HepG2 (cell line): ENCODE data around the gene MLLT10. TPM values are rescaled to one million over a fixed set of nuclear protein-coding genes. Genes with fewer than 3 reads are reported as not detected.

Source experiments
- ARNT2 ChIP-seq: sonication (generic); formaldehyde crosslinking; IDR thresholded peaks from 2 replicates; pipeline ENCODE4 v1.8.0; 2022; ENCODE audit warnings: mild to moderate bottlenecking, low read depth, missing genetic modification reagents, moderate library complexity
- DZIP1 ChIP-seq: sonication (generic); formaldehyde crosslinking; IDR thresholded peaks from 2 replicates; pipeline ENCODE4 v1.5.0; 2020; ENCODE audit warnings: mild to moderate bottlenecking, missing genetic modification reagents
- ETV6 ChIP-seq: sonication (generic); formaldehyde crosslinking; conservative IDR thresholded peaks from 2 replicates; pipeline ENCODE4 v1.4.0; 2020; ENCODE audit warnings: missing genetic modification reagents
- IKZF5 ChIP-seq: IDR thresholded peaks from 2 replicates; pipeline ENCODE4 v1.6.1; 2018; ENCODE audit warnings: missing genetic modification reagents, mild to moderate bottlenecking, missing compliant biosample characterization
- IRF2 ChIP-seq: IDR thresholded peaks from 2 replicates; pipeline ENCODE4 v1.6.1; 2018; ENCODE audit warnings: missing genetic modification reagents, missing compliant biosample characterization
- JUNB ChIP-seq: sonication (generic); formaldehyde crosslinking; IDR thresholded peaks from 2 replicates; pipeline ENCODE4 v1.8.0; 2022; ENCODE audit warnings: missing genetic modification reagents, mild to moderate bottlenecking, borderline replicate concordance
- KLF12 ChIP-seq: sonication (generic); formaldehyde crosslinking; IDR thresholded peaks from 2 replicates; pipeline ENCODE4 v1.4.0; 2020; ENCODE audit warnings: missing genetic modification reagents, borderline replicate concordance
- MEIS2 ChIP-seq: sonication (generic); formaldehyde crosslinking; IDR thresholded peaks from 2 replicates; pipeline ENCODE4 v1.9.0; 2021; ENCODE audit warnings: mild to moderate bottlenecking, missing genetic modification reagents
- MYPOP ChIP-seq: sonication (generic); formaldehyde crosslinking; IDR thresholded peaks from 2 replicates; pipeline ENCODE4 v1.8.1; 2023; ENCODE audit warnings: mild to moderate bottlenecking, moderate library complexity, missing genetic modification reagents
- NPAS2 ChIP-seq: sonication (generic); formaldehyde crosslinking; IDR thresholded peaks from 2 replicates; pipeline ENCODE4 v1.8.0; 2022; ENCODE audit warnings: mild to moderate bottlenecking, missing genetic modification reagents, borderline replicate concordance
- PRMT3 ChIP-seq: sonication (generic); formaldehyde crosslinking; IDR thresholded peaks from 2 replicates; pipeline ENCODE4 v1.8.1; 2022; ENCODE audit warnings: low read depth, mild to moderate bottlenecking, moderate library complexity, missing genetic modification reagents, borderline replicate concordance
- REXO4 ChIP-seq: sonication (generic); formaldehyde crosslinking; IDR thresholded peaks from 2 replicates; pipeline ENCODE4 v1.8.0; 2022; ENCODE audit warnings: missing genetic modification reagents, mild to moderate bottlenecking, borderline replicate concordance
- SKI ChIP-seq: fragments of 450-650 bp; IDR thresholded peaks from one replicate; pipeline ENCODE4 v1.6.1; 2018; ENCODE audit warnings: mild to moderate bottlenecking; ENCODE audit not compliant: partially characterized antibody
- SMARCE1 ChIP-seq: fragments of 450-650 bp; IDR thresholded peaks from 2 replicates; pipeline ENCODE4 v1.6.1; 2017; ENCODE audit warnings: borderline replicate concordance
- YEATS2 ChIP-seq: sonication (generic); formaldehyde crosslinking; IDR thresholded peaks from 2 replicates; pipeline ENCODE4 v1.4.0; 2020; ENCODE audit warnings: missing genetic modification reagents, borderline replicate concordance
- ZFP1 ChIP-seq: IDR thresholded peaks from 2 replicates; pipeline ENCODE4 v1.6.1; 2016
- ZFX ChIP-seq: sonication (generic); formaldehyde crosslinking; IDR thresholded peaks from 2 replicates; pipeline ENCODE4 v1.4.0; 2020; ENCODE audit warnings: mild to moderate bottlenecking, low read depth, missing genetic modification reagents, moderate library complexity
- ZFY ChIP-seq: sonication (generic); formaldehyde crosslinking; IDR thresholded peaks from 2 replicates; pipeline ENCODE4 v1.4.0; 2020; ENCODE audit warnings: missing genetic modification reagents
- ZNF121 ChIP-seq: sonication (generic); formaldehyde crosslinking; IDR thresholded peaks from 2 replicates; pipeline ENCODE4 v1.5.0; 2020; ENCODE audit warnings: mild to moderate bottlenecking, missing genetic modification reagents
- ZNF24 ChIP-seq: fragments of 450-650 bp; IDR thresholded peaks from 2 replicates; pipeline ENCODE4 v1.6.1; 2017; ENCODE audit warnings: antibody characterized with exemption, mild to moderate bottlenecking
- ZNF263 ChIP-seq: sonication (generic); formaldehyde crosslinking; IDR thresholded peaks from 2 replicates; pipeline ENCODE4 v1.4.0; 2020; ENCODE audit warnings: missing genetic modification reagents
- ZNF264 ChIP-seq: sonication (generic); formaldehyde crosslinking; IDR thresholded peaks from 2 replicates; pipeline ENCODE4 v1.4.0; 2020; ENCODE audit warnings: missing genetic modification reagents
- ZNF451 ChIP-seq: sonication (generic); formaldehyde crosslinking; IDR thresholded peaks from 2 replicates; pipeline ENCODE4 v1.5.0; 2020; ENCODE audit warnings: mild to moderate bottlenecking, missing genetic modification reagents
- ZNF768 ChIP-seq: sonication (generic); formaldehyde crosslinking; IDR thresholded peaks from 2 replicates; pipeline ENCODE4 v1.4.0; 2020; ENCODE audit warnings: missing genetic modification reagents
- ZNF773 ChIP-seq: sonication (generic); formaldehyde crosslinking; IDR thresholded peaks from 2 replicates; pipeline ENCODE4 v1.4.0; 2020; ENCODE audit warnings: missing genetic modification reagents, borderline replicate concordance
- ZNF777 ChIP-seq: sonication (generic); formaldehyde crosslinking; IDR thresholded peaks from 2 replicates; pipeline ENCODE4 v1.4.0; 2020; ENCODE audit warnings: missing genetic modification reagents
- polyA plus RNA-seq, 8 experiments: library from polyadenylated mRNA; depleted of rRNA in 3 of 8; stranded (reverse) in 7 of 8; unstranded in 1 of 8; fragments of >200 nt; fragmentation: Illumina TruSeq in 4 of 8; extraction: Trizol in 4 of 8; gene quantifications; 2 replicates each; pipeline versions ENCODE4 v1.2.1 to v1.2.3, GENCODE V29; 2011 to 2016; ENCODE audit warnings: low read depth in 4 of 8, missing spikeins in 1 of 8, mixed read lengths in 1 of 8; ENCODE audit not compliant: insufficient read depth in 1 of 8
- total RNA-seq, 5 experiments: library from RNA; depleted of rRNA; stranded (reverse); fragments of >200 nt; fragmentation: Illumina TruSeq; extraction: Trizol; gene quantifications; 2 replicates each; pipeline ENCODE4 v1.2.3, GENCODE V29; 2016; ENCODE audit warnings: low read depth in 1 of 5

The MLLT10 gene
- total and polyA plus RNA-seq, 2 of the 13 experiments (the other 11 are each of a cell fraction or from before 2014, with no cell fraction given) = 51.3 to 84.1 TPM

- TF ChIP-seq DZIP1 (CRISPR knock-in tag) (no peak), JUNB (CRISPR knock-in tag) (peak; percentile 33; the same call in 1 of the 2 replicates), YEATS2 (no peak), ZNF263 (CRISPR knock-in tag) (peak; percentile 71), ZFX (peak; percentile 79), ZFP1 (no peak), ZNF121 (peak; percentile 80), ZFY (CRISPR knock-in tag) (peak; percentile 85), IKZF5 (CRISPR knock-in tag) (no peak; the same call in 1 of the 2 replicates), REXO4 (CRISPR knock-in tag) (no peak), ARNT2 (0 out of 2 replicates have a peak, but pooled peaks have one; percentile 46), PRMT3 (0 out of 2 replicates have a peak, but pooled peaks have one; percentile 69), ZNF24 (no peak), ZNF768 (CRISPR knock-in tag) (peak; percentile 75; the same call in 1 of the 2 replicates), MEIS2 (CRISPR knock-in tag) (peak; percentile 88), ETV6 (peak; percentile 59), SMARCE1 (no peak), ZNF264 (0 out of 2 replicates have a peak, but pooled peaks have one; percentile 32), ZNF777 (peak; percentile 69), IRF2 (CRISPR knock-in tag) (peak; percentile 22; the same call in 1 of the 2 replicates), MYPOP (CRISPR knock-in tag) (peak; percentile 13; the same call in 1 of the 2 replicates), ZNF451 (CRISPR knock-in tag) (no peak), KLF12 (CRISPR knock-in tag) (peak; percentile 85), NPAS2 (no peak), SKI (peak; percentile 37), ZNF773 (CRISPR knock-in tag) (peak; percentile 79; the same call in 1 of the 2 replicates)
Observed at GRCh38 chr10:21526860-21527597, 7.0 kb upstream of the MLLT10 start (continued).
